HCT116 (cell line): ENCODE measurements around the gene TANC1. TPM values are rescaled to one million over a fixed set of nuclear protein-coding genes. Genes with fewer than 3 reads are reported as not detected.

Experiments used
- ATAC-seq: fragments of 200-7000 bp; cut with Tn5 transposase; 2 replicates; pipeline ENCODE4 v1.9.1; 2020; ENCODE audit warnings: mild to moderate bottlenecking, moderate library complexity
- BruUV-seq: library from RNA; stranded (reverse); fragments of 400-500 nt; replicated peaks from 2 replicates; lab custom pipeline; 2021; lab: Mats Ljungman, UMichigan
- CTCF ChIA-PET: fragments of 300-600 bp; sonication (Branson Sonifier 250); formaldehyde crosslinking; loops from one replicate; lab custom pipeline; 2021; ENCODE audit warnings: antibody characterized with exemption; lab: Charles Lee
- POLR2A ChIA-PET: fragments of 300-600, 350-600 bp; sonication (Branson Sonifier 250); formaldehyde crosslinking; loops from one replicate; lab custom pipeline; 2021; ENCODE audit warnings: antibody characterized with exemption; lab: Charles Lee
- RAD21 ChIA-PET, 2 experiments: fragments of 300-600 bp; sonication (Branson Sonifier 250); formaldehyde crosslinking; loops; one replicate each; lab custom pipeline; 2023; ENCODE audit warnings: low total read pairs in 2 of 2; ENCODE audit not compliant: uncharacterized antibody in 2 of 2, unreplicated experiment in 2 of 2, low non-redundant PET in 1 of 2; lab: Charles Lee
- DNase-seq: peaks from one replicate; pipeline ENCODE4 v3.0.0-alpha.2; 2010; ENCODE audit warnings: low read depth, low spot score
- H2AFZ ChIP-seq: fragments of 200-600 bp; shearing (Covaris generic), sonication (generic); 2 replicates; pipeline ENCODE4 v1.6.1; 2017; ENCODE audit warnings: low read depth, mixed run types, mixed read lengths, antibody characterized with exemption, low read length; ENCODE audit not compliant: poor library complexity, severe bottlenecking
- H3K27ac ChIP-seq: 2 replicates; pipeline ENCODE4 v1.5.1; 2012; ENCODE audit warnings: low read depth, low read length
- H3K27me3 ChIP-seq: fragments of 200-600 bp; sonication (generic); 2 replicates; pipeline ENCODE4 v1.6.1; 2016; ENCODE audit warnings: mixed run types, low read length, mixed read lengths; ENCODE audit not compliant: insufficient read depth
- H3K36me3 ChIP-seq, 2 experiments: fragments of 200-500 bp in 1 of 2; fragments of 200-600 bp in 1 of 2; sonication (Bioruptor generic) in 1 of 2; sonication (generic) in 1 of 2; 2 replicates each; pipeline versions ENCODE4 v1.5.1 to v1.6.1; 2014 to 2016; ENCODE audit warnings: low read length in 2 of 2, inconsistent platforms in 1 of 2, mixed read lengths in 1 of 2, mixed run types in 1 of 2; ENCODE audit not compliant: insufficient read depth in 2 of 2, control insufficient read depth in 1 of 2
- H3K4me1 ChIP-seq, 2 experiments: fragments of 200-600 bp in 1 of 2; sonication (generic) in 1 of 2; 2 replicates each; pipeline versions ENCODE4 v1.5.1 to v1.6.1; 2012 to 2017; ENCODE audit warnings: low read length in 2 of 2, inconsistent platforms in 1 of 2, mild to moderate bottlenecking in 1 of 2, mixed read lengths in 1 of 2, mixed run types in 1 of 2, moderate library complexity in 1 of 2; ENCODE audit not compliant: insufficient read depth in 2 of 2, control insufficient read depth in 1 of 2
- H3K4me2 ChIP-seq: fragments of 200-600 bp; sonication (generic); 2 replicates; pipeline ENCODE4 v1.6.1; 2017; ENCODE audit warnings: mixed run types, low read length, mixed read lengths
- H3K4me3 ChIP-seq, 2 experiments: fragments of 200-600 bp in 1 of 2; sonication (generic) in 1 of 2; replicated peaks in 1 of 2; 2 replicates each; pipeline ENCODE4 v1.5.1; 2011 to 2016; ENCODE audit warnings: low read length in 2 of 2, control low read depth in 1 of 2, low read depth in 1 of 2, mild to moderate bottlenecking in 1 of 2, mixed read lengths in 1 of 2, mixed run types in 1 of 2
- H3K79me2 ChIP-seq: fragments of 200-600 bp; sonication (generic); 2 replicates; pipeline ENCODE4 v1.6.1; 2017; ENCODE audit warnings: mild to moderate bottlenecking, mixed run types, low read length, moderate library complexity, mixed read lengths; ENCODE audit not compliant: insufficient read depth
- H3K9ac ChIP-seq: fragments of 200-600 bp; sonication (generic); 2 replicates; pipeline ENCODE4 v1.6.1; 2016; ENCODE audit warnings: low read length, mixed read lengths
- H3K9me2 ChIP-seq: fragments of 200-600 bp; sonication (generic), shearing (Covaris generic); 2 replicates; pipeline ENCODE4 v1.6.1; 2017; ENCODE audit warnings: mixed run types, mild to moderate bottlenecking, moderate library complexity; ENCODE audit not compliant: insufficient read depth
- H3K9me3 ChIP-seq, 2 experiments: fragments of 200-500 bp in 1 of 2; fragments of 200-600 bp in 1 of 2; sonication (Bioruptor generic) in 1 of 2; sonication (generic) in 1 of 2; 2 replicates each; pipeline ENCODE4 v1.6.1; 2014 to 2017; ENCODE audit warnings: low read length in 2 of 2, mixed read lengths in 2 of 2, inconsistent platforms in 1 of 2, low read depth in 1 of 2, mild to moderate bottlenecking in 1 of 2, mixed run types in 1 of 2, moderate library complexity in 1 of 2; ENCODE audit not compliant: control insufficient read depth in 1 of 2, insufficient read depth in 1 of 2
- H4K20me1 ChIP-seq: fragments of 200-600 bp; sonication (generic), shearing (Covaris generic); 2 replicates; pipeline ENCODE4 v1.6.1; 2017; ENCODE audit warnings: mixed run types, mild to moderate bottlenecking, moderate library complexity; ENCODE audit not compliant: insufficient read depth
- FOSL1 ChIP-seq: IDR thresholded peaks from 2 replicates; pipeline ENCODE4 v1.6.1; 2012; ENCODE audit warnings: low read depth
- POLR2AphosphoS5 ChIP-seq: IDR thresholded peaks from 2 replicates; pipeline ENCODE4 v1.6.1; 2011; ENCODE audit warnings: mild to moderate bottlenecking, low read depth, low read length, moderate library complexity
- REST ChIP-seq: IDR thresholded peaks from 2 replicates; pipeline ENCODE4 v1.6.1; 2012; ENCODE audit warnings: low read depth
- SP1 ChIP-seq: IDR thresholded peaks from 2 replicates; pipeline ENCODE4 v1.6.1; 2012; ENCODE audit warnings: low read depth
- intact Hi-C: fragments of 100-400 bp; cut with micrococcal nuclease; formaldehyde crosslinking; loops from 2 replicates; pipeline ENCODE4 v1.10.0; 2022
- total RNA-seq: library from RNA; stranded (reverse); gene quantifications from one replicate; pipeline ENCODE4 v1.2.1, GENCODE V29; 2021; ENCODE audit not compliant: unreplicated experiment
- TF ChIP-seq, protein P1 (sequence below): IDR thresholded peaks from 2 replicates; pipeline ENCODE4 v1.6.1; 2012
- TF ChIP-seq, protein P2 (sequence below): IDR thresholded peaks from 2 replicates; pipeline ENCODE4 v1.6.1; 2011; ENCODE audit warnings: mild to moderate bottlenecking, low read length, moderate library complexity; ENCODE audit not compliant: insufficient replicate concordance; ENCODE audit errors: extremely low read depth

TANC1 gene
- total RNA-seq, 1 experiment from 2014 or later: 15.1 TPM

DNA sequence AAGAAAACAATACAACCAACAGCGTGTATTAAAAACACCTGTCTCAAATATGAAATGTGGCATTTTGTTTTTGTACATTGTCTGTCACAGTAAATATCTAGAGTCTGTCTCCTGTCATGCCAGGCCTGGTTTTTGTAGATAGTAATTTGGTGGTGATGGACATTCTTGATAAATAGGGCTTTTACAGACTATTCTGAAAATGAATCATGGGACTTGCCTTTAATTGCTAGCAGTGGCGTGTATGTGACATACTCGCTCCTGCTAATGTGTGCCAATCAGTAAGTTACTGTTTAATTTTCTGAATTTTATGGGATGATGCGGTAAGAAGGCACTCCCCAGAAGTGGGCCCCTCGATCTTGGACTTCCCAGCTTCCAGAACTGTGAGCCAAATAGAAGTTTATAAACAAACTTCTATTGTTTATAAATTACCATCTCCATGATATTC, 83.7 kb downstream of the TANC1 start:
- Histone ChIP-seq H3K4me1 (peaks cover 0 to 4% of the 10 kb centered on the region in 2 experiments; a peak in 2 of 4 replicates), H3K4me2 (no peak overlapping the region), H3K36me3 (no peaks in the 10 kb centered on the region), H4K20me1 (no peaks in the 10 kb centered on the region), H3K9me2 (no peaks in the 10 kb centered on the region), H2AFZ (no peak overlapping the region), H3K27ac (no peak overlapping the region), H3K4me3 (no peak overlapping the region), H3K79me2 (no peaks in the 10 kb centered on the region; the same call in 1 of the 2 replicates), H3K9me3 (no peaks in the 10 kb centered on the region), H3K27me3 (no peaks in the 10 kb centered on the region), H3K9ac (no peak overlapping the region)
- CTCF ChIA-PET: no interaction called here
- TF ChIP-seq REST (no peak), SP1 (no peak), POLR2AphosphoS5 (no peak), FOSL1 (no peak)
- TF ChIP-seq, protein P1, sequence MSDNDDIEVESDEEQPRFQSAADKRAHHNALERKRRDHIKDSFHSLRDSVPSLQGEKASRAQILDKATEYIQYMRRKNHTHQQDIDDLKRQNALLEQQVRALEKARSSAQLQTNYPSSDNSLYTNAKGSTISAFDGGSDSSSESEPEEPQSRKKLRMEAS: no peak
- TF ChIP-seq, protein P2, sequence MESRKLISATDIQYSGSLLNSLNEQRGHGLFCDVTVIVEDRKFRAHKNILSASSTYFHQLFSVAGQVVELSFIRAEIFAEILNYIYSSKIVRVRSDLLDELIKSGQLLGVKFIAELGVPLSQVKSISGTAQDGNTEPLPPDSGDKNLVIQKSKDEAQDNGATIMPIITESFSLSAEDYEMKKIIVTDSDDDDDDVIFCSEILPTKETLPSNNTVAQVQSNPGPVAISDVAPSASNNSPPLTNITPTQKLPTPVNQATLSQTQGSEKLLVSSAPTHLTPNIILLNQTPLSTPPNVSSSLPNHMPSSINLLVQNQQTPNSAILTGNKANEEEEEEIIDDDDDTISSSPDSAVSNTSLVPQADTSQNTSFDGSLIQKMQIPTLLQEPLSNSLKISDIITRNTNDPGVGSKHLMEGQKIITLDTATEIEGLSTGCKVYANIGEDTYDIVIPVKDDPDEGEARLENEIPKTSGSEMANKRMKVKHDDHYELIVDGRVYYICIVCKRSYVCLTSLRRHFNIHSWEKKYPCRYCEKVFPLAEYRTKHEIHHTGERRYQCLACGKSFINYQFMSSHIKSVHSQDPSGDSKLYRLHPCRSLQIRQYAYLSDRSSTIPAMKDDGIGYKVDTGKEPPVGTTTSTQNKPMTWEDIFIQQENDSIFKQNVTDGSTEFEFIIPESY: no peak
- BruUV-seq: no TSS peak
- RAD21 ChIA-PET: no interaction called here
- no peak for DNase-seq
- intact Hi-C loops: no loop called here
- POLR2A ChIA-PET: no interaction called here
- no peak for ATAC-seq
